Dermis blood vessel endothelial cell (primary cell): ENCODE data around the gene PSMB7. TPM values are rescaled to one million over a fixed set of nuclear protein-coding genes. Genes with fewer than 3 reads are reported as not detected.

Experiments used
- DNase-seq: peaks from one replicate; pipeline ENCODE4 v3.0.0; 2010
- total RNA-seq: library from RNA; depleted of rRNA; stranded (reverse); fragments of >200 nt; gene quantifications from 2 replicates; pipeline ENCODE4 v1.2.3, GENCODE V29; 2014

The PSMB7 gene
- total RNA-seq, 1 donor from 2014 or later = 183 TPM

DNA sequence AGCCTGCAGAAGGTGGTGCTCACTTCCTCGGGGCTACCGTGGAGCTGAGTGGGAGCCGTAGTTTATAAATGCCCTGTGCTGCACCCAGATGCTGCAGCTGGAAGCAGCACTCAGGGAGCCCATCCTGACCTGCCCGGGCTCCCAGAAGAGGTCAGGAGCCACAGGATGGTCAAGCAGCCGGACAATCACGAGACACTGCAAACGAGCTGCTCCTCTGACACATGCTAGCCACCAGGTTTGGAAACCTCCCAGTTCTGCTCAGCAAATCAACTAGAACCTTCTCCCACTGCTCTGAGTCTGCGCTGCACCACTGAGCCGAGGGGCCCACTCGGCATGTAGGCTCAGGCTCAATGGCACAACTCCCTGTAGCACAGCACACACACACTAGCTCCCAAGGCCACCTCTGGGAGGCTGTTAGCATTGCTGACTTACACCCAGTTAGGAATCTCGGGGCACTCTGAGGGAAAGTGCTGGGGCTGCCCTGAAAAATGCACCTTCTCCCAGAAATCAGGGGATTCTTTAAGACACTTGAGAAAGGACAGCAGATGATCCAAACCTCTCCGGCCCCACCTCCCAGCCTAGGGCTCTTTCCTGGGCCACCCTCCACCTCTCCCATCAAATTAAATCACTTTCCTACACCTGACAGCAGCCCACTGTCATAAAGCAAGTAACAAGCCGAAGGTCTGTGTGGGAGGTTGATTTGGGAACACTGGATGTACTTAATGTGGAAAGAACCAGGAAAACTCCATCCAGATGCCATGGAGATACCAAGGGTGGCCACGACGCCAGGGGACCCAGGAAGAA is 59.1 kb downstream of the PSMB7 start:
- DNase-seq = no peak

GRCh38 chr9:124355039-124355940 is 60.0 kb downstream of the PSMB7 start:
- no peak for DNase-seq

DNA sequence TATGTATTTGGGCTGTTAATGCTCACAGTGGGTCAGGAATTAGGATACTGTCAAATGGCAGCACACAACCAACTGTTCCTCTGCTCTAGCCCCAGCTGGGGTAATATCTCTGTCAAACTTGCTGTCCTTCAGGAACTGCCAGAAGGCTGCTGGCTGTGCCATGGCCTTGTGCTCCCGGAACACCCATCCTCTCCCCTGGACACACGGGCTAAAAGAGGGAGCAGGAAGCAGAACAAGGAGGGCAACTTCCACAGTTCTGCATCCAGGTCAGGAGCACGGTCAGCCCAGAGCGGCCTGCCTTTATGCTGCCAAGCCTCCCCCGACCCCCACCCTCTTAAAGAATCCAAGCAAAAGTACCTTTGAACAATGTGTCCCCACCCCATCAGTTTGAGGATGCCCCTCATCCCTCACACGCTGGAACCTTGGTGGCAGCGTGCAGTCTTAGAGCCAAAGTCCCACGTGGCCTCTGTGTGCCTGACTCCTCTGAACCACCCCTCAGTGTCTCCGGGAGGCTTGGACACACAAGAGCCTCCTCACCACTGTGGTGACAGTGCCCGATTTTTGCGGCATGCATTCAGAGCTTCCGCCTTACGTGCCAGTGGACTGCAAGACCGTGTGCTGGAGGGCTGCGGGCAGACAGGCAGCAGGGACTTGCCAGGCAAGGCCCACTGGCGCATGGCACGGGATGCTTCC is 60.8 kb downstream of the PSMB7 start:
- DNase-seq = no peak

DNA sequence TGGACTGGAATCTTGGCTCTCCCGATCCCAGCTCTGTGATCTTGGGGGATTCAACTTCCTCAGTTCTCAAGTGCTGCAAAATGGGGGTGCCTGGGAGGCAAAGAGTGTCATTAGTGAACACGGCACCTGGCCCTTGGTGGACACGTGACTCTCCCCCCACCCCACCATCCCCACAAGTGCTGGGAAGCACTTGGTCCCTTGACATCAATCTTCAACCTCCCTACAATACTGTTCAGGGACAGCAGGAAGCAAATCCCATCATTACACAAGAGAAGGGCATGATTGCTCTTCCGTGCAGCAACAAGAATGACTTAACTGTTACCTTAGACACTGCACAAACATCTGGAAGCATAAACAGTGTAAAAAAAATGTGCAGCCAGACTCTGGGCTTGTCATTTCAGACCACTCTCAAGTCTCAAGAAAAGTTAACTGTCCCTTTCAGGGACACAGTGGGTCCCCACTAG is 61.4 kb downstream of the PSMB7 start:
- DNase-seq = peak; percentile 28

DNA sequence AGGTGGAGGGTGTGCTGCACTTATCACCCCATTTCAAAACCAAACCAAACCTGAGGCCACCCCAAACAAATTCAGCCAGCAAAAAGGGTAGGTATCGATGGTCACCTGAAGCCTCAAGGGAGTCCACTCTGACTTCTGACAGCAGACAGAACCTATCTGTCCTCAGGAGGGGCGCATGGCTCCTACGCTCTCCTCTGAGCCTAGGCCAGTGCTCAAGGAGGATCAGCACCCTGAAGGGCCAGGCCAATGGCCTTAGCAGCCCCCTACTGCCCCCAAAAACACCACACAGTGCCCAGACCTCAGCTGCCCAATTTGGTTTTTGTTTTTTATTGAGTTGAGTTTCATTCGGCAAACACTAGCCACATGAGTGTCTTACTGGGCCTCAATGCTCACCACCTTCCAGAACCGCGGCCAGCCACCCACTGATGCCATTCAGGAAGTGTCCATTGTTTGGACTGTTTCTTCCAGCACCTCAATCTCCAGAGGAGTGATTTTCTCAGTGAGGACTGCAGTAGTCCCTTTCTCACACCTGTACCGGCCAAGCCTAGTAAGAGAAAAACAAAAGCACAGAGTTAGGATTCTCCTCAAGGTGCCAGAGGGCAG is 62.0 kb downstream of the PSMB7 start:
- DNase-seq = no peak

DNA sequence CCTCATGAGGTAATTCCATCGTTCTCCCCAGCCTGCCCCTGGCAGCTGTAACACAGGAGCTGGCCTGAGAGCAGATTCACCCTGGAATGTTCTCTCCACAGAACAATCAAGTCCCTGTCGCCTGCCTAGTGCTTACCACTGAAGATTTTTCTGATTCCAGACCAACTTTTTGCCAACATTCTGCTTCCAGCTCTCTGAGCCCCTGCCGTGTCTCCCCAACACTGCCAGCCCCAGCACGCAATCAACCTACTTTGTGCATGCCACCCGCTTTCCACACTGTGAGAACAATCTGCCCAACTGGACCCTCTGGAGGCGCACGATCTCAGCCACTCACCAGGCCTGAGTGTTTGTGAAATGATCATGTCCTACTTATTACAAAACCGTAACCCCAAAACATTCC is 62.6 kb downstream of the PSMB7 start:
- no peak for DNase-seq

GRCh38 chr9:124351672-124352468 is 63.4 kb downstream of the PSMB7 start:
- no peak for DNase-seq

GRCh38 chr9:124350494-124351263 is 64.6 kb downstream of the PSMB7 start:
- DNase-seq = no peak

DNA sequence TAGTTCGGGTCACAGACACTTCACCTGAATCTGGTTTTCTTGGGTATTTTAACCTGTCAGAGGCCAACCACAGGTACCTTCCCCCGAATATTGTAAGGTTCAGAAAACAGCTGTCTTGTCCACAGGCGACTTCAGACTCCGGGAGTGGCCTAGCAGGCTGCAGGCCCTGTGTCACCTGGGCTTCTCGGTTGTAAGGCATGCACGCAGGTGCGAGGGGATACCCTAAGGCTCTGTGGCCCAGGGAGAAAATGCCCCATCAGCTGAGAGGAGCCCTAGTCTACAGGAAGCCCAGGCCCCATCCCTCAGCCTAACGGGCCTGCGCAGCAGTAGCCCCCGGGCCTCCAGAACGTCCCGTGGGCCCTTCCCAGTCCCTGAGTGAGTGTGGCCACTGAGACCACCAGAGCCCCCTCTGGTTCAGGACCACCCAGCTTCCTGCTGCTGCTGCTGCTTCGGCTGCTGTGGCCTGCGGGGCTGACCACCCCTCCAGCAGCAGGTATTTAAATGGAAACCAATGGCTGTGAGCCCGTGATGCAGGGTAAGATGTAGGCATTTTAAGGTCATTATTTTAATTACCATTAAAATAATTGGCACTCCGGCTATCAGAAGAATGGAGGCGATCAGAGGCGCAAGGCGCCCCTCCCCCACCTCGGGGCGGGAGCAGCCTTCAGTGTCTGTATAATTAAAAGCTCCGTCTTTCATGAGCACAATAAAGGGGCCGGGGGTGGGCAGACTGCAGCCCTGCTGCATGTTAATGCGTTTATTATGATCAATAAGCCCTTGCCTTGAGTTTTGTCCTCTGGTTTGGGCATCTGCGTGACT is 65.4 kb downstream of the PSMB7 start:
- DNase-seq = no peak

- DNase-seq = no peak
Measured at GRCh38 chr9:124349267-124349666, 66.0 kb downstream of the PSMB7 start.

GRCh38 chr9:124348831-124349230 is 66.4 kb downstream of the PSMB7 start:
- no peak for DNase-seq

- no peak for DNase-seq
Measured at GRCh38 chr9:124348363-124348762, 66.9 kb downstream of the PSMB7 start.

DNA sequence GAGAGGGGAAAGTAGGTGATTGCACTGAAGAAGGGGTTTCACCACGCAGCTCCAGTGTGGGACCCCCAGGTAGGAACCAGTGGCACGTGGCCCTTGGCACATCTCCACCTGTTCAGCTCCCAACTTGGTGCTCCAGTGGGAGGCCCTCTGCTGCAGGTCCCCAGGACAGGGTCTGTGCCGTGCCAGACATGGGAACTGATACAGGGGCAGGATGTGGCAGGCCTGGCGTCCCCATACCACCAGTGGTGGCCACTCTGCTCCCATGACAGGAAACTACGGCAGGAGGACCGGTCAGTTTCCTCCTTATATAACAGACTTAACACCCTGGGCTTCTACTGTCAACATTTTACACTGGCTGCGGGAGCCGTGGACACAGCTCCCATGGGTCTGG is 67.3 kb downstream of the PSMB7 start:
- no peak for DNase-seq

GRCh38 chr9:124347206-124347967 is 67.9 kb downstream of the PSMB7 start:
- no peak for DNase-seq

DNA sequence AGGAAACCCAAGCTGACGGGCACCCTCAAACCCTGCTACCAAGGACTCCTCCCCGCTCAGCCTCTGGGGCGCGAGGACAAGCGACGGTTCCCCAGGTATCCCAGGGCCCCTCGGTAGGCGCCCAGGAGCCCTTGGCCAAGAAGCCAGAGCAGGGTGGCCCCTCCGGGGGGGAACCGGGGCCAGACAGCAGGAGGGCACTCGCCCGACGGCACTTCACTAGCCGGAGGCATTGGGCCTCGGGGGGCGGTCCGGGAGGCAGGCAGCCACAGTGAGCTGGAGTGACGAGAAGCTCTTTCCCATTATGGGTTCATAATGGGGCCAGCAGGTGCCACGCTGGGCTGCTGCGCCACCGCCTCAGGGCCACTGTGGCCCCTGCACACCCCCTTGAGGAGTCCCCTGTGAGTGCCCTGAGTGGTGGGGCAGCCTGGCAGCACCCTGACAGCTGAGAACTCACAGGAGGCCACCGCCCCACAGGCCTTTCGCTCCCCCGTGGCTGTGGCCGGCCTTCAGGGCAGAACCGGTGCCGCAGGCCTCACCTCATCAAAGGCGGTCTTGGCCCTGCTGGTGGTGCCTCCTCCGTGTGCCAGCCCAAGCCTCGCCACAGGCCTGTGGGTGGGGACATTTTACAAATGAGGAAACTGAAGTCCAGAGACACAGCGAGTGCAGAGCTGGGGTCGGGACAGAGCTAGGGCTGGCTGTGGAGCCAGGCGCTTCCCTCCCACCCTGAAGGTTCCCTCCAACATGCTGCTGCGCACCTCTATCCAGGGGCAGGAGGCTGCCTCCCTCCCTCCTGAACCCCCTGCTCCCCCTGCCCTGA is 68.7 kb downstream of the PSMB7 start:
- no peak for DNase-seq

- no peak for DNase-seq
Measured at GRCh38 chr9:124345751-124346281, 69.4 kb downstream of the PSMB7 start.

DNA sequence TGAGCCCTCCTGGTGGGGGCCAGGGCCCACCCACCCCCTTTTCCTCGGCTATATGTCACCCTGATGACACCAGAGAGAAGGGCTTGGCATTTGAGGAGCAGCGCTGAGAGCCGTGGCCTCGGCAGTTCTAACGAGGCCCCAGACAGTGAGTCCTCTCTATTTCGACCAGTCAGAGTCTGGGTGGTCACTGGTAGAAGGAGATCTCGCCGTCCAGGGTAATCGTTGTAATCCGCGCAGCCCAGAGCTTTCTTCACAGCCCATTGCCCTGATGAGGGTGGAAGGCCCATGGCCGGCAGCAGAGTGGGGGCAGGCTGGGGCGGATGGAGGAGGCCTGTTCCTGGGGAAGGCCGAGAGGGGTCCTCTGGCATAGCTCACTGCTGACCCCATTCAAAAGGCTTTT is 70.2 kb downstream of the PSMB7 start:
- no peak for DNase-seq
